GM10248 (cell line): ENCODE data around the gene ZNF425.

ENCODE experiments used
- CTCF ChIA-PET: fragments of 300-600 bp; sonication (Branson Sonifier 250); formaldehyde crosslinking; extraction: SDS; loops from one replicate; lab custom pipeline; 2021; ENCODE audit warnings: antibody characterized with exemption; lab: Yijun Ruan, JAX
- POLR2A ChIA-PET: fragments of 350-650 bp; sonication (Branson Sonifier 250); formaldehyde crosslinking; extraction: SDS; loops from one replicate; lab custom pipeline; 2020; ENCODE audit warnings: antibody characterized with exemption; lab: Yijun Ruan, JAX
- DNase-seq: peaks from one replicate; pipeline ENCODE4 v3.0.0; 2012; ENCODE audit errors: extremely low spot score
- TF ChIP-seq, protein P1 (sequence below): IDR thresholded peaks from 2 replicates; pipeline ENCODE4 v1.5.1; 2012; ENCODE audit warnings: mild to moderate bottlenecking, low read depth; ENCODE audit errors: extremely low read depth, missing control alignments, control extremely low read depth

ZNF425 gene

DNA sequence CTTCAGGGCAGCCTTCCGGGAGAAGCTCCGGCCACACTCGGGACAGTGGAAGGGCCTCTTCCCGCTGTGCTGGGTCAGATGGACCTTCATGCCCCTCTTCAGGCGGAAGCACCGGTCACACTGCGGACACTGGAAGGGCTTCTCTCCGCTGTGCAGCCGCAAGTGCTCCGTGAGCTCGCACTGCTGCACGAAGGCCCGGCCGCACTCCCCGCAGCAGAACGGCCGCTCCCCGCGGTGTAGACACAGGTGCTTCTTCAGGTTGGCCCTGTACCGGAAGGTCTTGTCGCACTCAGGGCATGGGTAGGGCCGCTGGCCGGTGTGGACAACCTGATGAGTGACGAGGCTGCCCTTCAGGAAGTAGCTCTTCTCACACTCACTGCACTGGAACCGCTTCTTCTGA lies 21.4 kb downstream of the ZNF425 start:
- ChIA-PET CTCF (interaction anchor here (0.8 kb wide), 1 partner anchor 14 kb away, joined by 3 read pairs; no protein-coding TSS in a partner anchor), POLR2A (no interaction called here)
- no peak for DNase-seq
- TF ChIP-seq, protein P1, sequence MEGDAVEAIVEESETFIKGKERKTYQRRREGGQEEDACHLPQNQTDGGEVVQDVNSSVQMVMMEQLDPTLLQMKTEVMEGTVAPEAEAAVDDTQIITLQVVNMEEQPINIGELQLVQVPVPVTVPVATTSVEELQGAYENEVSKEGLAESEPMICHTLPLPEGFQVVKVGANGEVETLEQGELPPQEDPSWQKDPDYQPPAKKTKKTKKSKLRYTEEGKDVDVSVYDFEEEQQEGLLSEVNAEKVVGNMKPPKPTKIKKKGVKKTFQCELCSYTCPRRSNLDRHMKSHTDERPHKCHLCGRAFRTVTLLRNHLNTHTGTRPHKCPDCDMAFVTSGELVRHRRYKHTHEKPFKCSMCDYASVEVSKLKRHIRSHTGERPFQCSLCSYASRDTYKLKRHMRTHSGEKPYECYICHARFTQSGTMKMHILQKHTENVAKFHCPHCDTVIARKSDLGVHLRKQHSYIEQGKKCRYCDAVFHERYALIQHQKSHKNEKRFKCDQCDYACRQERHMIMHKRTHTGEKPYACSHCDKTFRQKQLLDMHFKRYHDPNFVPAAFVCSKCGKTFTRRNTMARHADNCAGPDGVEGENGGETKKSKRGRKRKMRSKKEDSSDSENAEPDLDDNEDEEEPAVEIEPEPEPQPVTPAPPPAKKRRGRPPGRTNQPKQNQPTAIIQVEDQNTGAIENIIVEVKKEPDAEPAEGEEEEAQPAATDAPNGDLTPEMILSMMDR, result no peak

DNA sequence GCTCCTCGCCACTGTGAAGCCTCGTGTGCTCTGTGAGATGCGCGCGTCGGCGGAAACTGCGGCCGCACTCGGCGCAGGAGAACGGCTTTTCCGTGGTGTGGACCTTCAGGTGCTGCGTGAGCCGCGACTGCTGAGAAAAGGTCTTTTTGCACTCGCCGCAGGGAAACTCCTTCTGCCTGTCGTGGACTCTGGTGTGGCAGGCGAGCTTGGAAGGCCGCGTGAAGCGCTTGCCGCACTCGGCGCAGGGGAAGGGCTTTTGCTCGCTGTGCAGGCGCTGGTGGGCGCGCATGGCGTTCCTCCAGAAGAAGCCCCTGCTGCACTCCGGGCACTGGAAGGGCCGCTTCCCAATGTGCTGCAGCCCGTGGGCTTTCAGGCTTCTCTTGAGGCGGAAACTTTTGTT lies 21.9 kb downstream of the ZNF425 start:
- POLR2A ChIA-PET, result no interaction called here
- TF ChIP-seq, protein P1, result no peak
- DNase-seq, result no peak
- CTCF ChIA-PET, result interaction anchor here (1.1 kb wide), 1 partner anchor 11 kb away, joined by 3 read pairs; no protein-coding TSS in a partner anchor

DNA sequence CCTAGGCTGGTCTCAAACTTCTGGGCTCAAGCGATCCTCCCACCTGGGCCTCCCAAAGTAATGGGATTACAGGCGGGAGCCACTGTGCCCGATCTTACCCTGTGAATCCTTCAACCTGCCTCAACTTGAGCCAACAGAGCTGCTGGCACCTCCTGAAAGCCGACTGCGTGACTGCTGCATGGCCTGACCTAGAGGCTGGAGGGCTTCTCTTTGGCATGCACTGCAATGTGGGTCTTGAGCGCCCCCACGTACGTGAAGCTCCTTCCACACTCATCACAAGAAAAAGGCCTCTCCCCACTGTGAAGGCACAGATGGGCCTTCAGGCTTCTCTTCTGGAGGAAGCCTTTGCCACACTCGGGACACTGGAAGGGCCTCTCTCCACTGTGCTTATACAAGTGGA lies 22.7 kb downstream of the ZNF425 start:
- DNase-seq, result no peak
- TF ChIP-seq, protein P1, result no peak
- ChIA-PET CTCF (interaction anchor here (1.1 kb wide), 1 partner anchor 12 kb away, joined by 3 read pairs; no protein-coding TSS in a partner anchor), POLR2A (no interaction called here)

DNA sequence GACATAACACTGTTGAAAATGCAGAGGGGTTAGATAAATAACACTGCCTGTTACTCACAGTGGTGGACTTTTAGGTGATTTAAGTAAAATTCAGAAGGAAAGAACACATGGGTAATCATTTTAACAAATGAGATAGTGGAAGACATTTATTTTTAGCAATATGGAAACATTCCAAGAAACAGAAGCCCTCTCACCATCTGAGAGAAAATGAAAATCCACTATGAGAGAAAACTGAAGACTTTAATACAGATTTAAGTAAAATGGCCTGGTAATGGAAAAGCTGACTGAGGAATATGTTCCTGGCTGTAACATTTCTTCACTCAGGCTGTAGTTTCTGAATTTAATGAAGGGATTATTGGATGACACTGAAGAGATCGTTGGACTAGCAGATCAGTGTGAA lies 23.5 kb downstream of the ZNF425 start:
- DNase-seq, result no peak
- ChIA-PET CTCF (no interaction called here), POLR2A (no interaction called here)
- TF ChIP-seq, protein P1, result no peak

DNA sequence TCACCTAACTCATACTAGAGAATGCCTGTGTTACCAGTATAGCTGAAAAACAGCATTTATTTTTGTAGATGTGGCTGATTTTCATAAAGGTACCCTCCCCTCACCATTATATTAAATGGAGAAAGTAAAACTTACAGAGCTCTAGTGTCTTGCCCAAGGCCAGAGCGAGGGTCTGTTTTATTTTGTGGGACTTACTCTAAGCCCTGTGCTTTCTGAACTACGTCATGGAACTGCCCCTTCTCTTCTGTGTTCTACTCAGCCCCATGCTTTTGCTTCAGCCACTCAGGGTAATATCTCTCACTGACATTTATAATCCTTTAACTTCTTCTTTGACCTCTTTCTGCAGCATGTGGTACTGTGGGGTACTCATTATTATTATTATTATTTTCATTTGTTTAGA lies 25.3 kb downstream of the ZNF425 start:
- DNase-seq, result no peak
- ChIA-PET POLR2A (no interaction called here), CTCF (interaction anchor here (0.9 to 1.1 kb wide), 2 partner anchors 25 to 35 kb away, joined by 4 read pairs; partner anchors contain the start of gene ZNF425)
- TF ChIP-seq, protein P1, result no peak

DNA sequence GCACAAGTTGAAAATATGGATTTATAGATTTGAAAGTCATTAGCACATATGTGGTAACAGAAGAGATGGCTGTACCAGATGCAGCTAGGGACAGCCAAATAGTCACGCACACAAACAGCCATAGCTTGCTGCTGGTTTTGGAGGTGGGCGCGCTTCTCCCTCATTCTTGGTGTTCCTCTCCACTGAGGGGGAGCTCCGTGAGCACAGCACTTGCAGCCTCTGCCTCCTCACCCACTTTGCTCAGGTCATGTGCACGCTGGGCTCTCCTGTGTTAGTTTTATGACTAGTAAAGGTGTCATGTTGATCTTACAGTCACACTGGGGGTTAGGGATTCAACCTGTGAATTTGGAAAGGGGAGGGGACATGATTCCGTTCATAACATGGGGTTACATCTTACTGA lies 27.1 kb downstream of the ZNF425 start:
- ChIA-PET CTCF (interaction anchor here (1.3 to 1.4 kb wide), 2 partner anchors 28 to 94 kb away, joined by 3 to 4 read pairs; no protein-coding TSS in a partner anchor), POLR2A (no interaction called here)
- TF ChIP-seq, protein P1, result no peak
- DNase-seq, result no peak
